OCI-LY3 (cell line): ENCODE results near the gene HSP90B1.

ENCODE experiments used
- H2AFZ ChIP-seq: fragments of 200-600, 300-600 bp; shearing (Covaris generic); 2 replicates; pipeline ENCODE4 v1.6.0; 2014; ENCODE audit warnings: antibody characterized with exemption, low read depth, low read length
- H3K27ac ChIP-seq: fragments of 200-600, 300-600 bp; sonication (generic); 2 replicates; pipeline ENCODE4 v1.5.1; 2014; ENCODE audit warnings: mild to moderate bottlenecking, low read length, moderate library complexity, mixed read lengths
- H3K27me3 ChIP-seq: fragments of 200-600, 300-600 bp; sonication (generic); 2 replicates; pipeline ENCODE4 v1.6.1; 2014; ENCODE audit warnings: low read depth, low read length, mixed read lengths
- H3K36me3 ChIP-seq: fragments of 200-600, 300-600 bp; sonication (generic); replicated peaks from 2 replicates; pipeline ENCODE3; 2014; ENCODE audit warnings: low read depth, low read length, mixed read lengths
- H3K4me1 ChIP-seq: fragments of 300-600, 200-600 bp; sonication (generic); 2 replicates; pipeline ENCODE4 v1.6.1; 2014; ENCODE audit warnings: low read length, mixed read lengths
- H3K4me2 ChIP-seq: fragments of 200-600, 300-600 bp; sonication (generic); 2 replicates; pipeline ENCODE4 v1.6.1; 2014; ENCODE audit warnings: low read length, mixed read lengths
- H3K4me3 ChIP-seq: fragments of 300-600, 200-600 bp; sonication (generic); 2 replicates; pipeline ENCODE4 v1.5.1; 2014; ENCODE audit warnings: antibody characterized with exemption, mild to moderate bottlenecking, low read length, moderate library complexity
- H3K79me2 ChIP-seq: fragments of 300-600, 200-600 bp; shearing (Covaris generic); 2 replicates; pipeline ENCODE4 v1.6.1; 2014; ENCODE audit warnings: mild to moderate bottlenecking, low read length, mixed read lengths
- H3K9ac ChIP-seq: fragments of 300-600, 200-600 bp; shearing (Covaris generic); 2 replicates; pipeline ENCODE4 v1.6.0; 2014; ENCODE audit warnings: mild to moderate bottlenecking, low read length, moderate library complexity
- H3K9me3 ChIP-seq: fragments of 200-600, 300-600 bp; shearing (Covaris generic); 2 replicates; pipeline ENCODE4 v1.6.1; 2014; ENCODE audit warnings: low read length, mixed read lengths; ENCODE audit not compliant: insufficient read depth
- H4K20me1 ChIP-seq: fragments of 200-600, 300-600 bp; sonication (generic); 2 replicates; pipeline ENCODE4 v1.6.1; 2016; ENCODE audit warnings: low read length, mixed read lengths; ENCODE audit not compliant: insufficient read depth
- CTCF ChIP-seq: fragments of 200-600, 300-600 bp; sonication (generic); IDR thresholded peaks from 2 replicates; pipeline ENCODE4 v1.5.1; 2014; ENCODE audit warnings: antibody characterized with exemption, low read length, low read depth
- EZH2phosphoT487 ChIP-seq: fragments of 200-600 bp; shearing (Covaris generic); IDR thresholded peaks from 2 replicates; pipeline ENCODE4 v1.6.1; 2018; ENCODE audit warnings: antibody characterized with exemption, mixed run types, low read depth

HSP90B1 gene

GRCh38 chr12:103948746-103949406 lies 18.7 kb downstream of the HSP90B1 start:
- Histone ChIP-seq H4K20me1 (peaks cover 42% of the 10 kb centered on the region; the same call in 1 of the 2 replicates), H2AFZ (no peak overlapping the region), H3K79me2 (peaks cover 14% of the 10 kb centered on the region), H3K27ac (no peak overlapping the region), H3K4me1 (no peaks in the 10 kb centered on the region), H3K9me3 (no peaks in the 10 kb centered on the region), H3K4me2 (no peak overlapping the region), H3K9ac (no peak overlapping the region), H3K36me3 (peaks cover 92% of the 10 kb centered on the region), H3K27me3 (no peaks in the 10 kb centered on the region), H3K4me3 (no peak overlapping the region)
- TF ChIP-seq EZH2phosphoT487 (no peak), CTCF (no peak)

- Histone ChIP-seq H3K79me2 (peaks cover 37% of the 10 kb centered on the region), H3K4me1 (peaks cover 7% of the 10 kb centered on the region), H3K9ac (no peak overlapping the region), H3K4me2 (no peak overlapping the region), H3K9me3 (no peaks in the 10 kb centered on the region), H2AFZ (no peak overlapping the region), H3K36me3 (peaks cover 67% of the 10 kb centered on the region), H3K27me3 (no peaks in the 10 kb centered on the region), H3K4me3 (no peak overlapping the region), H4K20me1 (peaks cover 18% of the 10 kb centered on the region; the same call in 1 of the 2 replicates), H3K27ac (no peak overlapping the region)
- no peak for TF ChIP-seq CTCF
Observed at GRCh38 chr12:103952497-103952896, 22.3 kb downstream of the HSP90B1 start.

- no peak for TF ChIP-seq EZH2phosphoT487
- no peak for TF ChIP-seq CTCF
- H2AFZ ChIP-seq, result 0 out of 2 replicates have a peak overlapping the region, but pooled peaks have one; percentile 74
Observed at GRCh38 chr12:103955811-103956508, 25.8 kb downstream of the HSP90B1 start.

GRCh38 chr12:103956509-103957027 lies 26.4 kb downstream of the HSP90B1 start:
- H3K9ac ChIP-seq, result peak overlapping the region; percentile 94
- peaks cover 6% of the 10 kb centered on the region; the same call in 1 of the 2 replicates for H4K20me1 ChIP-seq
- H3K9me3 ChIP-seq, result no peaks in the 10 kb centered on the region
- peak overlapping the region; percentile 99 for H3K4me3 ChIP-seq
- TF ChIP-seq EZH2phosphoT487 (no peak), CTCF (no peak)
- peaks cover 33% of the 10 kb centered on the region for H3K36me3 ChIP-seq
- H3K79me2 ChIP-seq, result peaks cover 36% of the 10 kb centered on the region
- H2AFZ ChIP-seq, result peak overlapping the region; percentile 74
- peaks cover 27% of the 10 kb centered on the region for H3K4me1 ChIP-seq
- peak overlapping the region; percentile 81 for H3K27ac ChIP-seq
- peak overlapping the region; percentile 99 for H3K4me2 ChIP-seq
- no peaks in the 10 kb centered on the region for H3K27me3 ChIP-seq

More at GRCh38 chr12:103955811-103956508, 25.8 kb downstream of the HSP90B1 start:
- peaks cover 38% of the 10 kb centered on the region for H3K36me3 ChIP-seq
- peak overlapping the region; percentile 81; the same call in 1 of the 2 replicates for H3K27ac ChIP-seq
- no peaks in the 10 kb centered on the region for H3K27me3 ChIP-seq
- H3K9ac ChIP-seq, result peak overlapping the region; percentile 94
- H4K20me1 ChIP-seq, result peaks cover 6% of the 10 kb centered on the region; the same call in 1 of the 2 replicates
- peak overlapping the region; percentile 99 for H3K4me3 ChIP-seq
- peak overlapping the region; percentile 99 for H3K4me2 ChIP-seq
- no peaks in the 10 kb centered on the region for H3K9me3 ChIP-seq
- peaks cover 27% of the 10 kb centered on the region for H3K4me1 ChIP-seq
- peaks cover 37% of the 10 kb centered on the region for H3K79me2 ChIP-seq
